IMR-90 (cell line): ENCODE data around the gene KPTN. TPM values are rescaled to one million over a fixed set of nuclear protein-coding genes. Genes with fewer than 3 reads are reported as not detected.

Experiments
- ATAC-seq: fragments of 200-7000 bp; cut with Tn5 transposase; 2 replicates; pipeline ENCODE4 v1.9.1; 2020; ENCODE audit warnings: low read depth, mild to moderate bottlenecking, moderate library complexity
- BruUV-seq: library from RNA; stranded (reverse); fragments of 400-500 nt; replicated peaks from 2 replicates; lab custom pipeline; 2021; lab: Mats Ljungman, UMichigan
- CTCF ChIA-PET: fragments of 300-600 bp; formaldehyde crosslinking; extraction: SDS; loops from one replicate; lab custom pipeline; 2021; ENCODE audit warnings: antibody characterized with exemption; lab: Yijun Ruan, JAX
- POLR2A ChIA-PET: fragments of 300-600 bp; sonication (Branson Sonifier 250); formaldehyde crosslinking; loops from one replicate; lab custom pipeline; 2022; ENCODE audit warnings: antibody characterized with exemption; ENCODE audit not compliant: unreplicated experiment; lab: Charles Lee
- DNase-seq: peaks from one replicate; pipeline ENCODE4 v3.0.0; 2013
- H2AFZ ChIP-seq: replicated peaks from 2 replicates; pipeline ENCODE3; 2013; ENCODE audit warnings: low read length, mild to moderate bottlenecking; ENCODE audit not compliant: poor library complexity
- H2AK5ac ChIP-seq: 2 replicates; pipeline ENCODE4 v1.6.1; 2013; ENCODE audit warnings: low read depth, low read length, inconsistent platforms
- H2AK9ac ChIP-seq: replicated peaks from 2 replicates; pipeline ENCODE3; 2013; ENCODE audit warnings: mild to moderate bottlenecking, low read depth, low read length, moderate library complexity; ENCODE audit not compliant: poor library complexity
- H2BK120ac ChIP-seq: 2 replicates; pipeline ENCODE4 v1.6.1; 2013; ENCODE audit warnings: low read depth, low read length, inconsistent platforms
- H2BK15ac ChIP-seq: 3 replicates; pipeline ENCODE4 v1.6.1; 2013; ENCODE audit warnings: low read depth, low read length, inconsistent platforms
- H2BK20ac ChIP-seq: 2 replicates; pipeline ENCODE4 v1.6.1; 2013; ENCODE audit warnings: low read depth, mild to moderate bottlenecking, inconsistent platforms, low read length, moderate library complexity
- H2BK5ac ChIP-seq: 2 replicates; pipeline ENCODE4 v1.6.1; 2013; ENCODE audit warnings: mild to moderate bottlenecking, low read depth, low read length, inconsistent platforms; ENCODE audit not compliant: poor library complexity, severe bottlenecking
- H3K14ac ChIP-seq: replicated peaks from 2 replicates; pipeline ENCODE4 v1.6.1; 2013; ENCODE audit warnings: low read depth, low read length, inconsistent platforms
- H3K18ac ChIP-seq: 2 replicates; pipeline ENCODE4 v1.6.1; 2013; ENCODE audit warnings: low read depth, low read length, control low read depth
- H3K23ac ChIP-seq: 2 replicates; pipeline ENCODE4 v1.6.1; 2013; ENCODE audit warnings: low read depth, low read length, inconsistent platforms
- H3K27ac ChIP-seq: 2 replicates; pipeline ENCODE4 v1.5.1; 2013; ENCODE audit warnings: mild to moderate bottlenecking, control low read depth, low read length; ENCODE audit not compliant: insufficient read depth
- H3K27me3 ChIP-seq: 2 replicates; pipeline ENCODE4 v1.6.1; 2013; ENCODE audit warnings: low read length; ENCODE audit not compliant: control insufficient read depth, insufficient read depth
- H3K36me3 ChIP-seq: 2 replicates; pipeline ENCODE4 v1.6.1; 2013; ENCODE audit warnings: low read length, mixed read lengths; ENCODE audit not compliant: control insufficient read depth, insufficient read depth
- H3K4ac ChIP-seq: 2 replicates; pipeline ENCODE4 v1.6.1; 2013; ENCODE audit warnings: low read depth, low read length, inconsistent platforms
- H3K4me1 ChIP-seq: 2 replicates; pipeline ENCODE4 v1.6.1; 2013; ENCODE audit warnings: low read length, mixed read lengths; ENCODE audit not compliant: control insufficient read depth, insufficient read depth
- H3K4me2 ChIP-seq: 2 replicates; pipeline ENCODE4 v1.6.1; 2013; ENCODE audit warnings: low read depth, mild to moderate bottlenecking, control low read depth, low read length, moderate library complexity
- H3K4me3 ChIP-seq: 2 replicates; pipeline ENCODE4 v1.5.1; 2013; ENCODE audit warnings: low read depth, mild to moderate bottlenecking, control low read depth, low read length, moderate library complexity; ENCODE audit not compliant: insufficient read depth
- H3K56ac ChIP-seq: 2 replicates; pipeline ENCODE4 v1.6.1; 2013; ENCODE audit warnings: low read length, inconsistent platforms; ENCODE audit not compliant: insufficient read depth; ENCODE audit errors: extremely low read depth
- H3K79me1 ChIP-seq, 2 experiments: 2 replicates each; pipeline ENCODE4 v1.6.1; 2013; ENCODE audit warnings: low read length in 2 of 2, inconsistent platforms in 1 of 2, low read depth in 1 of 2
- H3K9ac ChIP-seq: 2 replicates; pipeline ENCODE4 v1.6.1; 2013; ENCODE audit warnings: low read depth, low read length, control low read depth
- H3K9me1 ChIP-seq: 2 replicates; pipeline ENCODE4 v1.6.1; 2013; ENCODE audit warnings: low read length, inconsistent platforms; ENCODE audit not compliant: insufficient read depth
- H3K9me3 ChIP-seq: 2 replicates; pipeline ENCODE4 v1.6.1; 2013; ENCODE audit warnings: low read length; ENCODE audit not compliant: control insufficient read depth, insufficient read depth
- H4K20me1 ChIP-seq: 2 replicates; pipeline ENCODE4 v1.6.1; 2013; ENCODE audit warnings: low read length, inconsistent platforms; ENCODE audit not compliant: insufficient read depth
- H4K5ac ChIP-seq: 2 replicates; pipeline ENCODE4 v1.6.1; 2013; ENCODE audit warnings: mild to moderate bottlenecking, low read depth, low read length, control low read depth
- H4K8ac ChIP-seq, 2 experiments: 2 replicates each; pipeline ENCODE4 v1.6.1; 2013; ENCODE audit warnings: low read depth in 2 of 2, low read length in 2 of 2, control low read depth in 1 of 2, inconsistent platforms in 1 of 2
- H4K91ac ChIP-seq: 2 replicates; pipeline ENCODE4 v1.6.1; 2013; ENCODE audit warnings: low read depth, low read length, inconsistent platforms; ENCODE audit not compliant: insufficient read depth
- BHLHE40 ChIP-seq: fragments of 150-350 bp; IDR thresholded peaks from 2 replicates; pipeline ENCODE4 v1.6.1; 2016; ENCODE audit warnings: mild to moderate bottlenecking, low read depth, low read length
- CHD1 ChIP-seq: IDR thresholded peaks from 2 replicates; pipeline ENCODE4 v1.6.1; 2012; ENCODE audit warnings: low read depth, low read length, improper control_type of control experiment
- MAFK ChIP-seq: IDR thresholded peaks from 2 replicates; pipeline ENCODE4 v1.6.1; 2012; ENCODE audit warnings: low read depth, low read length, improper control_type of control experiment
- NFE2L2 ChIP-seq: fragments of 150-350 bp; IDR thresholded peaks from 2 replicates; pipeline ENCODE4 v1.6.1; 2016; ENCODE audit warnings: low read depth, mild to moderate bottlenecking, low read length
- POLR2A ChIP-seq: IDR thresholded peaks from 2 replicates; pipeline ENCODE4 v1.6.1; 2012; ENCODE audit warnings: mild to moderate bottlenecking, low read depth, low read length
- RAD21 ChIP-seq: IDR thresholded peaks from 2 replicates; pipeline ENCODE4 v1.6.1; 2012; ENCODE audit warnings: low read length, improper control_type of control experiment
- RCOR1 ChIP-seq: IDR thresholded peaks from 2 replicates; pipeline ENCODE4 v1.6.1; 2012; ENCODE audit warnings: mild to moderate bottlenecking, low read length, improper control_type of control experiment; ENCODE audit not compliant: insufficient replicate concordance
- RFX5 ChIP-seq: IDR thresholded peaks from 2 replicates; pipeline ENCODE4 v1.8.0; 2012; ENCODE audit warnings: low read depth, mild to moderate bottlenecking, low read length, moderate library complexity
- SMC3 ChIP-seq: fragments of 150-350 bp; IDR thresholded peaks from 2 replicates; pipeline ENCODE4 v1.6.1; 2016; ENCODE audit warnings: low read depth, mild to moderate bottlenecking, antibody characterized with exemption, low read length, moderate library complexity
- WGBS, 2 experiments: methylation state at CpG; one replicate each; pipeline versions ENCODE4 v1.1.5 to v1.1.7; 2013; ENCODE audit warnings: missing lambda C conversion rate in 2 of 2; ENCODE audit not compliant: insufficient read length in 1 of 2; ENCODE audit errors: extremely low coverage in 2 of 2; 5-methylcytosine and 5-hydroxymethylcytosine counted together
- dilution Hi-C: fragments of 300-500 bp; cut with HindIII; formaldehyde crosslinking; loops from one replicate; pipeline ENCODE4 v1.14.3; 2018; ENCODE audit warnings: low sequenced_read_pairs; ENCODE audit not compliant: unreplicated experiment
- in situ Hi-C: fragments of 300-500 bp; cut with MboI; formaldehyde crosslinking; loops from 3 replicates; pipeline ENCODE4 v1.14.3; 2019; ENCODE audit warnings: low sequenced_read_pairs, inconsistent platforms, mixed read lengths
- intact Hi-C: fragments of 100-400 bp; cut with micrococcal nuclease; formaldehyde crosslinking; loops from 2 replicates; pipeline ENCODE4 v1.10.0; 2022
- polyA plus RNA-seq, 3 experiments: library from polyadenylated mRNA; depleted of rRNA; stranded (reverse); fragments of >200 nt; gene quantifications; 2 replicates each; pipeline ENCODE4 v1.2.3, GENCODE V29; 2012; ENCODE audit warnings: low replicate concordance in 1 of 3
- total RNA-seq: library from RNA; depleted of rRNA; stranded (reverse); fragments of >200 nt; gene quantifications from 2 replicates; pipeline ENCODE4 v1.2.3, GENCODE V29; 2012
- TF ChIP-seq, protein P1 (sequence below): fragments of 150-350 bp; IDR thresholded peaks from 2 replicates; pipeline ENCODE4 v1.6.1; 2017; ENCODE audit warnings: mild to moderate bottlenecking, antibody characterized with exemption, low read length, low read depth
- TF ChIP-seq, protein P2 (sequence below): conservative IDR thresholded peaks from 2 replicates; pipeline ENCODE4 v1.5.1; 2012; ENCODE audit warnings: mild to moderate bottlenecking, low read depth, low read length, improper control_type of control experiment

The KPTN gene
- total and polyA plus RNA-seq, 2 of the 4 experiments (the other 2 are of a cell fraction): 4.1 to 15.4 TPM

DNA sequence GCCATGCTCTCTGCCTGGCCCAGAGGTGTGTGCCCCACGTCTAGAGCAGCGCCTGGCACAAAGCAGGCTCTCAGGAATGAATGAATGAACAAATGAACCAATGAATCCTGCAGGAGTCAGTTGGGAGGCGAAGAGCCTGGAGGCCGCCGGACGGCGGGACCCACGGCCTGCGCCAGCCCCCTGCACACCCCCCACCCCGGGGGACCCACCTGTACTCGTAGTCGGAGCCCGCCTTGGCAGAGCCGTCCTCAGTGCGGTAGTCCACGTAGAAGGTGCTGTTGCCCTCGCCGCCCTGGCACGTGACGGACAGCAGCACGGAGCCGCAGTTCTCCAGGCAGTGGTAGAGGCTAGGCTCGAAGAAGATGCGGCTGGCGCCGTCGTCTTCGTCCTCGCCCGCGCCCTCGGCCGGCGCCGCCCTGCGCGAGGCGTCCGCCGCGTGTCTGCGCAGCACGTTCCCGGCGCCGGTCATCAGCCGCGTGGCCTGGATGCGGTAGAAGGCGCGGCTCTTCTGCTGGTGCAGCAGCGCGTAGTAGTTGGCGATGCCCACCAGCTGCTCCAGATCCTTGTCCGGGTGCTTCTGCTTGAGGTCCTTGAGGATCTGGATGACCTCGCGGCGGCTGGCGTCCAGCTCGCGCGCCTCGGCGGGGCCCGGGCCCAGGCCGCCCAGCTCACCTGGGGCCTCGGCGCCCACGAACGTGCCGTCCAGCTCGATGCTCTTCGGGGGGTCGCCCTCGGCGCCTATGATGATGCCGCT is 27.1 kb downstream of the KPTN start:
- Histone ChIP-seq H3K14ac (no peak overlapping the region), H3K4me1 (no peaks in the 10 kb centered on the region), H3K18ac (no peak overlapping the region), H3K4me2 (no peak overlapping the region; the same call in 1 of the 2 replicates), H4K20me1 (no peaks in the 10 kb centered on the region), H2BK15ac (no peak overlapping the region), H3K27ac (no peak overlapping the region), H2AK9ac (peak overlapping the region; percentile 65), H4K8ac (no peak overlapping the region), H3K4ac (no peak overlapping the region), H4K5ac (no peak overlapping the region), H3K79me1 (no peaks in the 10 kb centered on the region), H3K23ac (no peak overlapping the region), H3K9me3 (peaks cover 25% of the 10 kb centered on the region), H3K4me3 (no peak overlapping the region), H2BK20ac (no peak overlapping the region), H2BK120ac (no peak overlapping the region), H4K91ac (no peak overlapping the region), H2AK5ac (no peak overlapping the region), H3K36me3 (no peaks in the 10 kb centered on the region), H3K9ac (no peak overlapping the region), H2AFZ (peak overlapping the region; percentile 58), H3K27me3 (peaks cover 61% of the 10 kb centered on the region), H3K9me1 (peaks cover 4% of the 10 kb centered on the region; the same call in 1 of the 2 replicates), H3K56ac (no peak overlapping the region), H2BK5ac (no peak overlapping the region)
- no TSS peak for BruUV-seq
- ATAC-seq: no peak
- TF ChIP-seq MAFK: no peak
- TF ChIP-seq RFX5: no peak
- TF ChIP-seq NFE2L2: no peak
- no peak for TF ChIP-seq RAD21
- no peak for TF ChIP-seq CHD1
- no peak for TF ChIP-seq RCOR1
- TF ChIP-seq, protein P1, sequence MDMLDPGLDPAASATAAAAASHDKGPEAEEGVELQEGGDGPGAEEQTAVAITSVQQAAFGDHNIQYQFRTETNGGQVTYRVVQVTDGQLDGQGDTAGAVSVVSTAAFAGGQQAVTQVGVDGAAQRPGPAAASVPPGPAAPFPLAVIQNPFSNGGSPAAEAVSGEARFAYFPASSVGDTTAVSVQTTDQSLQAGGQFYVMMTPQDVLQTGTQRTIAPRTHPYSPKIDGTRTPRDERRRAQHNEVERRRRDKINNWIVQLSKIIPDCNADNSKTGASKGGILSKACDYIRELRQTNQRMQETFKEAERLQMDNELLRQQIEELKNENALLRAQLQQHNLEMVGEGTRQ: no peak; the same call in 1 of the 2 replicates
- TF ChIP-seq SMC3: no peak
- no peak for TF ChIP-seq BHLHE40
- TF ChIP-seq POLR2A: no peak
- TF ChIP-seq, protein P2, sequence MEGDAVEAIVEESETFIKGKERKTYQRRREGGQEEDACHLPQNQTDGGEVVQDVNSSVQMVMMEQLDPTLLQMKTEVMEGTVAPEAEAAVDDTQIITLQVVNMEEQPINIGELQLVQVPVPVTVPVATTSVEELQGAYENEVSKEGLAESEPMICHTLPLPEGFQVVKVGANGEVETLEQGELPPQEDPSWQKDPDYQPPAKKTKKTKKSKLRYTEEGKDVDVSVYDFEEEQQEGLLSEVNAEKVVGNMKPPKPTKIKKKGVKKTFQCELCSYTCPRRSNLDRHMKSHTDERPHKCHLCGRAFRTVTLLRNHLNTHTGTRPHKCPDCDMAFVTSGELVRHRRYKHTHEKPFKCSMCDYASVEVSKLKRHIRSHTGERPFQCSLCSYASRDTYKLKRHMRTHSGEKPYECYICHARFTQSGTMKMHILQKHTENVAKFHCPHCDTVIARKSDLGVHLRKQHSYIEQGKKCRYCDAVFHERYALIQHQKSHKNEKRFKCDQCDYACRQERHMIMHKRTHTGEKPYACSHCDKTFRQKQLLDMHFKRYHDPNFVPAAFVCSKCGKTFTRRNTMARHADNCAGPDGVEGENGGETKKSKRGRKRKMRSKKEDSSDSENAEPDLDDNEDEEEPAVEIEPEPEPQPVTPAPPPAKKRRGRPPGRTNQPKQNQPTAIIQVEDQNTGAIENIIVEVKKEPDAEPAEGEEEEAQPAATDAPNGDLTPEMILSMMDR: no peak
- in situ Hi-C loops: no loop called here
- WGBS, 2 experiments: 12% methylated on average over 40 of the region's 77 CpGs; no CpG with 5 or more reads in 1 of the 2 experiments
- CTCF ChIA-PET: no interaction called here
- POLR2A ChIA-PET: no interaction called here
- dilution Hi-C loops: no loop called here
- DNase-seq: no peak
- intact Hi-C loops: no loop called here
